ENCODE results near the gene NRDC.

DNA sequence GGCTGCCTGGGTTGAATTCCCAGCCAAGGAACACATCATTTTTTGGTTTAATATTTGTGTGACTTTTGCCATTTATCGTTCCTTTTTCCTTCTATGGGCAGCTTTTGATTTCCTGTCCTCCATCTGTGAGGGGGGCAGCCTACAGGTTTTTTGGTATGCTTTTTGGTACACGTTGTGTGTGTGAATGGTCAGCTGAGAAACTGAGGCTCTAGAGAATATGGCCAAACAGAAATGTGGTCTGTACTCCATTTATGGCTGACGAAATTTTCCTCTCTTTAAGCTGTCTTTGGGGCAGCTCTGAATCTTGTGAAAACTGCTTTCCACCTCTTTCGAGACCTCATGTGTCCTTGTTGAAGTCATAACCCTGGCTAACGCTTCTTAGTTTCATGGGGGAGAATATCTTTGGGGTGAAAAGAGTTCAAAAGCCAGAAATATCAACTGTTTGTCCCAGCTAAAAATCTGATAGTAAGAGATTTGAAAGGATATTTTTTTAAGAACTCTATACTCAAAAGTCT is 26.6 kb downstream of the NRDC start:
- TF ChIP-seq, protein P1, sequence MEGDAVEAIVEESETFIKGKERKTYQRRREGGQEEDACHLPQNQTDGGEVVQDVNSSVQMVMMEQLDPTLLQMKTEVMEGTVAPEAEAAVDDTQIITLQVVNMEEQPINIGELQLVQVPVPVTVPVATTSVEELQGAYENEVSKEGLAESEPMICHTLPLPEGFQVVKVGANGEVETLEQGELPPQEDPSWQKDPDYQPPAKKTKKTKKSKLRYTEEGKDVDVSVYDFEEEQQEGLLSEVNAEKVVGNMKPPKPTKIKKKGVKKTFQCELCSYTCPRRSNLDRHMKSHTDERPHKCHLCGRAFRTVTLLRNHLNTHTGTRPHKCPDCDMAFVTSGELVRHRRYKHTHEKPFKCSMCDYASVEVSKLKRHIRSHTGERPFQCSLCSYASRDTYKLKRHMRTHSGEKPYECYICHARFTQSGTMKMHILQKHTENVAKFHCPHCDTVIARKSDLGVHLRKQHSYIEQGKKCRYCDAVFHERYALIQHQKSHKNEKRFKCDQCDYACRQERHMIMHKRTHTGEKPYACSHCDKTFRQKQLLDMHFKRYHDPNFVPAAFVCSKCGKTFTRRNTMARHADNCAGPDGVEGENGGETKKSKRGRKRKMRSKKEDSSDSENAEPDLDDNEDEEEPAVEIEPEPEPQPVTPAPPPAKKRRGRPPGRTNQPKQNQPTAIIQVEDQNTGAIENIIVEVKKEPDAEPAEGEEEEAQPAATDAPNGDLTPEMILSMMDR (conservative IDR thresholded peaks at IDR 0.05; ENCODE audit: low read depth in 2 of 2): no peak
- TF ChIP-seq JUNB (IDR thresholded peaks at IDR 0.05; ENCODE audit: unreplicated experiment): no peak
- no peak for TF ChIP-seq POLR2AphosphoS5 (IDR thresholded peaks at IDR 0.05; ENCODE audit: low read depth)
- TF ChIP-seq, protein P2, sequence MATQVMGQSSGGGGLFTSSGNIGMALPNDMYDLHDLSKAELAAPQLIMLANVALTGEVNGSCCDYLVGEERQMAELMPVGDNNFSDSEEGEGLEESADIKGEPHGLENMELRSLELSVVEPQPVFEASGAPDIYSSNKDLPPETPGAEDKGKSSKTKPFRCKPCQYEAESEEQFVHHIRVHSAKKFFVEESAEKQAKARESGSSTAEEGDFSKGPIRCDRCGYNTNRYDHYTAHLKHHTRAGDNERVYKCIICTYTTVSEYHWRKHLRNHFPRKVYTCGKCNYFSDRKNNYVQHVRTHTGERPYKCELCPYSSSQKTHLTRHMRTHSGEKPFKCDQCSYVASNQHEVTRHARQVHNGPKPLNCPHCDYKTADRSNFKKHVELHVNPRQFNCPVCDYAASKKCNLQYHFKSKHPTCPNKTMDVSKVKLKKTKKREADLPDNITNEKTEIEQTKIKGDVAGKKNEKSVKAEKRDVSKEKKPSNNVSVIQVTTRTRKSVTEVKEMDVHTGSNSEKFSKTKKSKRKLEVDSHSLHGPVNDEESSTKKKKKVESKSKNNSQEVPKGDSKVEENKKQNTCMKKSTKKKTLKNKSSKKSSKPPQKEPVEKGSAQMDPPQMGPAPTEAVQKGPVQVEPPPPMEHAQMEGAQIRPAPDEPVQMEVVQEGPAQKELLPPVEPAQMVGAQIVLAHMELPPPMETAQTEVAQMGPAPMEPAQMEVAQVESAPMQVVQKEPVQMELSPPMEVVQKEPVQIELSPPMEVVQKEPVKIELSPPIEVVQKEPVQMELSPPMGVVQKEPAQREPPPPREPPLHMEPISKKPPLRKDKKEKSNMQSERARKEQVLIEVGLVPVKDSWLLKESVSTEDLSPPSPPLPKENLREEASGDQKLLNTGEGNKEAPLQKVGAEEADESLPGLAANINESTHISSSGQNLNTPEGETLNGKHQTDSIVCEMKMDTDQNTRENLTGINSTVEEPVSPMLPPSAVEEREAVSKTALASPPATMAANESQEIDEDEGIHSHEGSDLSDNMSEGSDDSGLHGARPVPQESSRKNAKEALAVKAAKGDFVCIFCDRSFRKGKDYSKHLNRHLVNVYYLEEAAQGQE (IDR thresholded peaks at IDR 0.05; ENCODE audit: unreplicated experiment): no peak
- no peak for TF ChIP-seq EZH2 (IDR thresholded peaks at IDR 0.05; ENCODE audit: low read depth, unreplicated experiment)
- TF ChIP-seq ZNF114 (CRISPR knock-in tag; IDR thresholded peaks at IDR 0.05): no peak
- no peak for TF ChIP-seq CREB1 (CRISPR knock-in tag; IDR thresholded peaks at IDR 0.05; ENCODE audit: low read depth)
- TF ChIP-seq EZH2phosphoT487 (IDR thresholded peaks at IDR 0.05; ENCODE audit: unreplicated experiment): no peak
- TF ChIP-seq, protein P3, sequence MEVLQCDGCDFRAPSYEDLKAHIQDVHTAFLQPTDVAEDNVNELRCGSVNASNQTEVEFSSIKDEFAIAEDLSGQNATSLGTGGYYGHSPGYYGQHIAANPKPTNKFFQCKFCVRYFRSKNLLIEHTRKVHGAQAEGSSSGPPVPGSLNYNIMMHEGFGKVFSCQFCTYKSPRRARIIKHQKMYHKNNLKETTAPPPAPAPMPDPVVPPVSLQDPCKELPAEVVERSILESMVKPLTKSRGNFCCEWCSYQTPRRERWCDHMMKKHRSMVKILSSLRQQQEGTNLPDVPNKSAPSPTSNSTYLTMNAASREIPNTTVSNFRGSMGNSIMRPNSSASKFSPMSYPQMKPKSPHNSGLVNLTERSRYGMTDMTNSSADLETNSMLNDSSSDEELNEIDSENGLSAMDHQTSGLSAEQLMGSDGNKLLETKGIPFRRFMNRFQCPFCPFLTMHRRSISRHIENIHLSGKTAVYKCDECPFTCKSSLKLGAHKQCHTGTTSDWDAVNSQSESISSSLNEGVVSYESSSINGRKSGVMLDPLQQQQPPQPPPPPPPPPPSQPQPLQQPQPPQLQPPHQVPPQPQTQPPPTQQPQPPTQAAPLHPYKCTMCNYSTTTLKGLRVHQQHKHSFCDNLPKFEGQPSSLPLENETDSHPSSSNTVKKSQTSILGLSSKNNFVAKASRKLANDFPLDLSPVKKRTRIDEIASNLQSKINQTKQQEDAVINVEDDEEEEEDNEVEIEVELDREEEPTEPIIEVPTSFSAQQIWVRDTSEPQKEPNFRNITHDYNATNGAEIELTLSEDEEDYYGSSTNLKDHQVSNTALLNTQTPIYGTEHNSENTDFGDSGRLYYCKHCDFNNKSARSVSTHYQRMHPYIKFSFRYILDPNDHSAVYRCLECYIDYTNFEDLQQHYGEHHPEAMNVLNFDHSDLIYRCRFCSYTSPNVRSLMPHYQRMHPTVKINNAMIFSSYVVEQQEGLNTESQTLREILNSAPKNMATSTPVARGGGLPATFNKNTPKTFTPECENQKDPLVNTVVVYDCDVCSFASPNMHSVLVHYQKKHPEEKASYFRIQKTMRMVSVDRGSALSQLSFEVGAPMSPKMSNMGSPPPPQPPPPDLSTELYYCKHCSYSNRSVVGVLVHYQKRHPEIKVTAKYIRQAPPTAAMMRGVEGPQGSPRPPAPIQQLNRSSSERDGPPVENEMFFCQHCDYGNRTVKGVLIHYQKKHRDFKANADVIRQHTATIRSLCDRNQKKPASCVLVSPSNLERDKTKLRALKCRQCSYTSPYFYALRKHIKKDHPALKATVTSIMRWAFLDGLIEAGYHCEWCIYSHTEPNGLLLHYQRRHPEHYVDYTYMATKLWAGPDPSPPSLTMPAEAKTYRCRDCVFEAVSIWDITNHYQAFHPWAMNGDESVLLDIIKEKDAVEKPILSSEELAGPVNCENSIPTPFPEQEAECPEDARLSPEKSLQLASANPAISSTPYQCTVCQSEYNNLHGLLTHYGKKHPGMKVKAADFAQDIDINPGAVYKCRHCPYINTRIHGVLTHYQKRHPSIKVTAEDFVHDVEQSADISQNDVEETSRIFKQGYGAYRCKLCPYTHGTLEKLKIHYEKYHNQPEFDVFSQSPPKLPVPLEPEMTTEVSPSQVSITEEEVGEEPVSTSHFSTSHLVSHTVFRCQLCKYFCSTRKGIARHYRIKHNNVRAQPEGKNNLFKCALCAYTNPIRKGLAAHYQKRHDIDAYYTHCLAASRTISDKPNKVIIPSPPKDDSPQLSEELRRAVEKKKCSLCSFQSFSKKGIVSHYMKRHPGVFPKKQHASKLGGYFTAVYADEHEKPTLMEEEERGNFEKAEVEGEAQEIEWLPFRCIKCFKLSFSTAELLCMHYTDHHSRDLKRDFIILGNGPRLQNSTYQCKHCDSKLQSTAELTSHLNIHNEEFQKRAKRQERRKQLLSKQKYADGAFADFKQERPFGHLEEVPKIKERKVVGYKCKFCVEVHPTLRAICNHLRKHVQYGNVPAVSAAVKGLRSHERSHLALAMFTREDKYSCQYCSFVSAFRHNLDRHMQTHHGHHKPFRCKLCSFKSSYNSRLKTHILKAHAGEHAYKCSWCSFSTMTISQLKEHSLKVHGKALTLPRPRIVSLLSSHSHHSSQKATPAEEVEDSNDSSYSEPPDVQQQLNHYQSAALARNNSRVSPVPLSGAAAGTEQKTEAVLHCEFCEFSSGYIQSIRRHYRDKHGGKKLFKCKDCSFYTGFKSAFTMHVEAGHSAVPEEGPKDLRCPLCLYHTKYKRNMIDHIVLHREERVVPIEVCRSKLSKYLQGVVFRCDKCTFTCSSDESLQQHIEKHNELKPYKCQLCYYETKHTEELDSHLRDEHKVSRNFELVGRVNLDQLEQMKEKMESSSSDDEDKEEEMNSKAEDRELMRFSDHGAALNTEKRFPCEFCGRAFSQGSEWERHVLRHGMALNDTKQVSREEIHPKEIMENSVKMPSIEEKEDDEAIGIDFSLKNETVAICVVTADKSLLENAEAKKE (CRISPR knock-in tag; IDR thresholded peaks at IDR 0.05): no peak

Data from GM23338 (cell line).